ENCODE results near the gene G2E3. TPM values are rescaled to one million over a fixed set of nuclear protein-coding genes. Genes with fewer than 3 reads are reported as not detected.

G2E3 gene
- total and polyA plus RNA-seq, 2 of the 13 experiments (the other 11 are each of a cell fraction or from before 2014, with no cell fraction given) = 22.8 to 63.0 TPM

DNA sequence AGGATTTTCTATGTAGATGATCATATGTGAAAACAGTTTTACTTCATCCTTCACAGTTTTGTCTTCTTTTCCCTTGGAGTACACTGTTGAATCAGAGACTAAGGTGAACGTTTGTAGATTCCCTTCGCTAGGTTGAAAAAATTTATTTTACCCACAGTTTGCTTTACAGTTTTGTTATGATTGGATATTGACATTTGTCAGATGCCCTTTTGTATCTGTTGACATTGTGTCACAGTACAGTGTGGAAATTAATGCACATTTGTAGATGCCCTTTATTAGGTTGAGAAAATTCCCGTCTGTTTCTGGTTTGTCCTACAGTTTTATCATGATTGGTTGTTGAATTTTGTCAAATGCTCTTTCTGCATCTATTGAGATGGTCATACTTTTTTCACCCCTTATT is 13.3 kb downstream of the G2E3 start:
- H3K4me1 ChIP-seq (ENCODE audit: insufficient read depth, low read length) = peaks cover 36% of the 10 kb centered on the region
- no TSS peak for BruUV-seq (replicated peaks)
- no peak overlapping the region for H3K9ac ChIP-seq (ENCODE audit: insufficient read depth, low read depth, low read length)
- in situ Hi-C loops (cut with HindIII; ENCODE audit: extremely low pct_ligation_motif_present, low pct_unique_long_range_greater_than_20kb) = no loop called here
- POLR2A ChIA-PET = no interaction called here
- no peak overlapping the region for H3K27ac ChIP-seq (ENCODE audit: extremely low read length, insufficient read depth, low read length)
- H4K20me1 ChIP-seq (ENCODE audit: insufficient read depth, low read length) = peaks cover 19% of the 10 kb centered on the region
- H3K4me3 ChIP-seq (replicated peaks in 1 of 3; ENCODE audit: insufficient read depth in 1 of 3, low read depth in 2 of 3, low read length in 3 of 3) = no peak overlapping the region
- CTCF ChIA-PET (ENCODE audit: low intra/inter-chr PET ratio, low total read pairs) = no interaction called here
- DNase-seq (ENCODE audit: low spot score) = no peak
- no peak; the same call in 2 of the 3 replicates for ATAC-seq
- H3K4me2 ChIP-seq (ENCODE audit: low read depth, low read length) = no peak overlapping the region
- H2AFZ ChIP-seq (ENCODE audit: low read length) = no peak overlapping the region
- intact Hi-C loops (cut with micrococcal nuclease; ENCODE audit: unreplicated experiment) = no loop called here
- no peaks in the 10 kb centered on the region for H3K27me3 ChIP-seq (ENCODE audit: control insufficient read depth in 1 of 2, insufficient read depth in 2 of 2, low read length in 2 of 2)
- FAIRE-seq = no peak
- no peaks in the 10 kb centered on the region for H3K9me3 ChIP-seq (ENCODE audit: low read length)
- TF ChIP-seq ZNF674 (CRISPR knock-in tag; IDR thresholded peaks at IDR 0.05; ENCODE audit: low read depth) (0 out of 2 replicates have a peak, but pooled peaks have one; percentile 15), MEIS1 (CRISPR knock-in tag; IDR thresholded peaks at IDR 0.05; ENCODE audit: borderline replicate concordance) (no peak), ZMYM2 (CRISPR knock-in tag; IDR thresholded peaks at IDR 0.05) (no peak), HOMEZ (CRISPR knock-in tag; IDR thresholded peaks at IDR 0.05; ENCODE audit: low read depth) (0 out of 2 replicates have a peak, but pooled peaks have one; percentile 32), ZNF597 (CRISPR knock-in tag; IDR thresholded peaks at IDR 0.05) (no peak), ARID3A (IDR thresholded peaks at IDR 0.05; ENCODE audit: low read depth, low read length) (peak; percentile 59; the same call in 1 of the 2 replicates), FOXA3 (CRISPR knock-in tag; IDR thresholded peaks at IDR 0.05) (peak; percentile 60), FOXA1 (IDR thresholded peaks at IDR 0.05) (peak; percentile 74; the same call in 1 of the 2 replicates), FOXA1 (CRISPR knock-in tag; IDR thresholded peaks at IDR 0.05) (peak; percentile 53), TFE3 (CRISPR knock-in tag; IDR thresholded peaks at IDR 0.05) (0 out of 2 replicates have a peak, but pooled peaks have one; percentile 24), ZNF264 (CRISPR knock-in tag; IDR thresholded peaks at IDR 0.05) (0 out of 2 replicates have a peak, but pooled peaks have one; percentile 37)
- TF ChIP-seq, protein P1, sequence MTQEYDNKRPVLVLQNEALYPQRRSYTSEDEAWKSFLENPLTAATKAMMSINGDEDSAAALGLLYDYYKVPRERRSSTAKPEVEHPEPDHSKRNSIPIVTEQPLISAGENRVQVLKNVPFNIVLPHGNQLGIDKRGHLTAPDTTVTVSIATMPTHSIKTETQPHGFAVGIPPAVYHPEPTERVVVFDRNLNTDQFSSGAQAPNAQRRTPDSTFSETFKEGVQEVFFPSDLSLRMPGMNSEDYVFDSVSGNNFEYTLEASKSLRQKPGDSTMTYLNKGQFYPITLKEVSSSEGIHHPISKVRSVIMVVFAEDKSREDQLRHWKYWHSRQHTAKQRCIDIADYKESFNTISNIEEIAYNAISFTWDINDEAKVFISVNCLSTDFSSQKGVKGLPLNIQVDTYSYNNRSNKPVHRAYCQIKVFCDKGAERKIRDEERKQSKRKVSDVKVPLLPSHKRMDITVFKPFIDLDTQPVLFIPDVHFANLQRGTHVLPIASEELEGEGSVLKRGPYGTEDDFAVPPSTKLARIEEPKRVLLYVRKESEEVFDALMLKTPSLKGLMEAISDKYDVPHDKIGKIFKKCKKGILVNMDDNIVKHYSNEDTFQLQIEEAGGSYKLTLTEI (CRISPR knock-in tag; conservative IDR thresholded peaks at IDR 0.05) = no peak
- H3K79me2 ChIP-seq (ENCODE audit: insufficient read depth, low read length) = peaks cover 100% of the 10 kb centered on the region
- 85% methylated on average over 3 of the region's 3 CpGs for WGBS (ENCODE audit: low lambda C conversion rate)
- 0 out of 5 replicates have a peak, but pooled peaks cover 0 to 5% of the 10 kb centered on the region in 2 experiments for H3K36me3 ChIP-seq (replicated peaks in 1 of 2; ENCODE audit: control insufficient read depth in 1 of 2, insufficient read depth in 2 of 2, low read length in 2 of 2)
